Fibroblast of lung (primary cell): ENCODE measurements around the gene GLIS1.

Experiments used
- EZH2 ChIP-seq: IDR thresholded peaks from 2 replicates; pipeline ENCODE4 v1.5.1; 2012; ENCODE audit warnings: low read length, control low read depth, mild to moderate bottlenecking; ENCODE audit errors: missing control alignments
- TF ChIP-seq, protein P1 (sequence below), 2 donors: IDR thresholded peaks in 1 of 2; conservative IDR thresholded peaks in 1 of 2; 1 replicate in 1 of 2; 2 replicates in 1 of 2; pipeline ENCODE4 v1.5.1; 2011 to 2012; ENCODE audit warnings: low read length in 2 of 2, control low read depth in 1 of 2, inconsistent platforms in 1 of 2, low read depth in 1 of 2, mild to moderate bottlenecking in 1 of 2

DNA sequence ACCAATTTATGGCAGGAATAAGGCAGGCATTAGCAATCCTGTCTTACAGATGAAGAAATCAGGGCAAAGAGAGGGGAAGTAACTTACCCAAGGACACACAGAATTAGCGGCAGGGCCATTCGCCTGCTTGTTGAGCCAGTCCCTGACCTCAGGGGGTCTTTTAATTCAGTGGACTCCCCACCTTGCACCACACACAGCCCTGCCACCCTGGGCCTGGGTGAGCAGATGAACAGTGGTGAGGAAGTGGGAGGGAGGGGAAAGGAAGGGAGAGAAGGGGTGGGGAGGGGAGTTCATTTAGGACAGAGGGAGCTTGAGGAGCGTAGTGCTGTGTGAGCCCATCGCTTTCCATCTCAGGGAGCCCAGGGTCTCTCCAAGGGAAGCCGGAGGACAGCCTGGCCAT, 34.7 kb downstream of the GLIS1 start:
- TF ChIP-seq, protein P1, sequence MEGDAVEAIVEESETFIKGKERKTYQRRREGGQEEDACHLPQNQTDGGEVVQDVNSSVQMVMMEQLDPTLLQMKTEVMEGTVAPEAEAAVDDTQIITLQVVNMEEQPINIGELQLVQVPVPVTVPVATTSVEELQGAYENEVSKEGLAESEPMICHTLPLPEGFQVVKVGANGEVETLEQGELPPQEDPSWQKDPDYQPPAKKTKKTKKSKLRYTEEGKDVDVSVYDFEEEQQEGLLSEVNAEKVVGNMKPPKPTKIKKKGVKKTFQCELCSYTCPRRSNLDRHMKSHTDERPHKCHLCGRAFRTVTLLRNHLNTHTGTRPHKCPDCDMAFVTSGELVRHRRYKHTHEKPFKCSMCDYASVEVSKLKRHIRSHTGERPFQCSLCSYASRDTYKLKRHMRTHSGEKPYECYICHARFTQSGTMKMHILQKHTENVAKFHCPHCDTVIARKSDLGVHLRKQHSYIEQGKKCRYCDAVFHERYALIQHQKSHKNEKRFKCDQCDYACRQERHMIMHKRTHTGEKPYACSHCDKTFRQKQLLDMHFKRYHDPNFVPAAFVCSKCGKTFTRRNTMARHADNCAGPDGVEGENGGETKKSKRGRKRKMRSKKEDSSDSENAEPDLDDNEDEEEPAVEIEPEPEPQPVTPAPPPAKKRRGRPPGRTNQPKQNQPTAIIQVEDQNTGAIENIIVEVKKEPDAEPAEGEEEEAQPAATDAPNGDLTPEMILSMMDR (conservative IDR thresholded peaks at IDR 0.05 in 1 of 2, IDR thresholded peaks at IDR 0.05 in 1 of 2; ENCODE audit: low read depth in 1 of 2, low read length in 2 of 2), result no peak
- TF ChIP-seq EZH2, result no peak
